ENCODE data around the gene PTS. TPM values are rescaled to one million over a fixed set of nuclear protein-coding genes. Genes with fewer than 3 reads are reported as not detected.

The PTS gene
- total RNA-seq, 4 donors from 2014 or later, result 27.2 to 48.0 (median 39.3) TPM

DNA sequence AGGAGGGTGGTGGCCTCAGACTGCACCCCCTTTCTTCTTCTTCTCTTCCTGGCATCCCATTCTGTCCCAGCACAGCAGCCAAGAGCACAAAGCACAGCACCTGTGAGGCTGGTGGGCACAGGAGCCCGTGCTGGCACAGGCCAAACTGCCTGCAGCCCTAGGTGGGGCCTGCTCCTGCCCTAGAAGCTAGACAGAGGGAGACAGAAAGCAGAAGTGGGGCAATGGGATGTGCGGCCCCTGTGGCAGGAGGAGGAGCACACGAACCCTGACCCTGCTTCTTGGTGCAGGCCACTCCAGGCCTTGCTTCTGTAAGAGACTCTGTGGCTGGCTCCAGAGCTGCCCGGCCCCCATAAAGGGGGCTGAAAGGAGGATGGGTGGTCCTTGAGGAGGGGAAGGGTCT, 3.9 kb upstream of the PTS start:
- Histone ChIP-seq H3K4me1 (peaks cover 5 to 16% of the 10 kb centered on the region in 2 donors), H3K9me3 (no peaks in the 10 kb centered on the region), H3K36me3 (no peaks in the 10 kb centered on the region), H3K27ac (peak overlapping the region in 1 of 3 donors; percentile 19), H3K27me3 (no peaks in the 10 kb centered on the region), H3K4me3 (replicated peaks in 1 of 3) (no peak overlapping the region)
- TF ChIP-seq POLR2A (IDR thresholded peaks at IDR 0.05), result no peak
- TF ChIP-seq, protein P1, sequence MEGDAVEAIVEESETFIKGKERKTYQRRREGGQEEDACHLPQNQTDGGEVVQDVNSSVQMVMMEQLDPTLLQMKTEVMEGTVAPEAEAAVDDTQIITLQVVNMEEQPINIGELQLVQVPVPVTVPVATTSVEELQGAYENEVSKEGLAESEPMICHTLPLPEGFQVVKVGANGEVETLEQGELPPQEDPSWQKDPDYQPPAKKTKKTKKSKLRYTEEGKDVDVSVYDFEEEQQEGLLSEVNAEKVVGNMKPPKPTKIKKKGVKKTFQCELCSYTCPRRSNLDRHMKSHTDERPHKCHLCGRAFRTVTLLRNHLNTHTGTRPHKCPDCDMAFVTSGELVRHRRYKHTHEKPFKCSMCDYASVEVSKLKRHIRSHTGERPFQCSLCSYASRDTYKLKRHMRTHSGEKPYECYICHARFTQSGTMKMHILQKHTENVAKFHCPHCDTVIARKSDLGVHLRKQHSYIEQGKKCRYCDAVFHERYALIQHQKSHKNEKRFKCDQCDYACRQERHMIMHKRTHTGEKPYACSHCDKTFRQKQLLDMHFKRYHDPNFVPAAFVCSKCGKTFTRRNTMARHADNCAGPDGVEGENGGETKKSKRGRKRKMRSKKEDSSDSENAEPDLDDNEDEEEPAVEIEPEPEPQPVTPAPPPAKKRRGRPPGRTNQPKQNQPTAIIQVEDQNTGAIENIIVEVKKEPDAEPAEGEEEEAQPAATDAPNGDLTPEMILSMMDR (IDR thresholded peaks at IDR 0.05), result no peak
- 76 to 78% methylated on average over 4 of the region's 4 CpGs for WGBS, 2 donors
- DNase-seq, result no peak
- intact Hi-C loops (cut with DNase I), result no loop called here

DNA sequence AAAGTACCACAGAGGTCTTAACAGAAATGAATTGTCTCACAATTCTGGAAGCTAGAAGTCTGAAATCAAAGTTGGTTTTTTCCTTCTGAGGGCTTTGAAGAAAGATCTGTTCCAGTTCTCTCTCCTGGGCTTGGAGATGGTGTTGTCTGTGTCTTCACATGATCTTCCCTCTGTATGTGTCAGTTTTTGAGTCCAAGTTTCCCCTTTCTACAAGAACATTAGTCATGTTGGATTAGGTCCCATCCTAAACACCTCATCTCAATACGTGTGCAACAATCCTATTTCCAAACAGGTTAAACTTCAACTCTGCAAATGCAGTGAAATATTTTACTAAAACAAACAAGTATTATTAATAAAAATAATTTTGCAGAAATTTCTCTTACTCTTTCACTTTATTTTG, 3.1 kb upstream of the PTS start:
- intact Hi-C loops (cut with DNase I), result no loop called here
- peaks cover 8 to 22% of the 10 kb centered on the region in 2 donors for H3K4me1 ChIP-seq
- TF ChIP-seq POLR2A (IDR thresholded peaks at IDR 0.05), result no peak
- TF ChIP-seq, protein P1 (IDR thresholded peaks at IDR 0.05), result no peak
- H3K9me3 ChIP-seq, result no peaks in the 10 kb centered on the region
- no peak overlapping the region for H3K4me3 ChIP-seq (replicated peaks in 1 of 3)
- no peak overlapping the region for H3K27ac ChIP-seq
- H3K36me3 ChIP-seq, result no peaks in the 10 kb centered on the region
- WGBS, 2 donors, result 62 to 69% methylated on average over 1 of the region's 1 CpG
- DNase-seq, result no peak
- no peaks in the 10 kb centered on the region for H3K27me3 ChIP-seq

DNA sequence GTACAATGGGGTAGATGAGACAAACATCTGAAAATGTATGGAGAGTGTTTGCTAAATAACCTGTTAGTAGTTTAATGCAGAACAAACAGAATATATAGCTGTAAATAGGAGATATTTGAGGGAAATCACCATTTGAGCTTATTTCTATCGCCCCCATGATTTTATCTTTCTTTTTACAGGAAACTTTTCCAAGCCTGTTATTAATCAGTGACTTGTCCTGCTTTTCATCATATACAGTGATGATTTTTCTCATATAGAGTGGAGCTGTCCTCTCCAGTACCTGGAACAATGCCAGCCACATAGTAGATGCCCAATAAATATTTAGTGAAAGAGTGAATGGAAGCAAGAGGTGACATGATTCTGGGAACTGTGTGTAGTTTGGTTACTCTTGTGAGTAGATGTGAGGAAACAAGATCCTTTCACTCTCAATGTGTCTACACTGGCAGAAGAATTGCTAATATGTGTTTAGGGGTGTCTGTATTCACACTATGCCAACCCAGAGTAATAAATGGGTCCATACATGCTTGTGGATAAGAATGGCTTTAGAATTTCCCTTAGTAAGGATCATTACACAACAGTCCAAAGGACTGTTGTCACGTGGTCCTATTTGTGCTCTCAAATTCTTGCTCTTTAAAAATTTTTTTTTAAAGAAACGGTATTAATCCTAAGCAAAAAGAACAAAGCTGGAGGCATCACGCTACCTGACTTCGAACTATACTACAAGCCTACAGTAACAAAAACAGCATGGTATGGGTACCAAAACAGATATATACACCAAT, 2.3 kb upstream of the PTS start:
- Histone ChIP-seq H3K9me3 (no peaks in the 10 kb centered on the region), H3K4me3 (replicated peaks in 1 of 3) (no peak overlapping the region), H3K36me3 (no peaks in the 10 kb centered on the region), H3K4me1 (peaks cover 8 to 22% of the 10 kb centered on the region in 2 donors), H3K27me3 (no peaks in the 10 kb centered on the region), H3K27ac (no peak overlapping the region)
- intact Hi-C loops (cut with DNase I), result no loop called here
- 89 to 90% methylated on average over 5 of the region's 5 CpGs for WGBS, 2 donors
- TF ChIP-seq, protein P1 (IDR thresholded peaks at IDR 0.05), result no peak
- TF ChIP-seq POLR2A (IDR thresholded peaks at IDR 0.05), result no peak
- no peak for DNase-seq

DNA sequence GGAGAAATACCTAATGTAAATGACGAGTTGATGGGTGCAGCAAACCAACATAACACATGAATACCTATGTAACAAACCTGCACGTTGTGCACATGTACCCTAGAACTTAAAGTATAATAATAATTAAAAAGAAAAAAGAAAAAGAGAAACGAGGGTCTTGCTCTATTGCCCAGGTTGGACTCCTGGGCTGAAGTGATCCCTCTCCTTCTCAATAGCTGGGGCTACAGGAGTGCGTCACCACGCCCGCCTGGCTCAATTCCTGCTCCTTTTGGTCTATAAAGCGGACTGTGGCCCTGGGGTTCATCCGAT, 521 bp upstream of the PTS start:
- no peak for DNase-seq
- peaks cover 0 to 7% of the 10 kb centered on the region in 2 donors for H3K36me3 ChIP-seq
- H3K4me3 ChIP-seq (replicated peaks in 1 of 3), result peak overlapping the region; percentile 50 to 98 (median 88)
- TF ChIP-seq, protein P1 (IDR thresholded peaks at IDR 0.05), result no peak
- no peak for TF ChIP-seq POLR2A (IDR thresholded peaks at IDR 0.05)
- H3K27ac ChIP-seq, result peak overlapping the region; percentile 90 to 99 (median 99)
- intact Hi-C loops (cut with DNase I), result no loop called here
- 27 to 31% methylated on average over 8 of the region's 8 CpGs for WGBS, 2 donors
- no peaks in the 10 kb centered on the region for H3K9me3 ChIP-seq
- H3K4me1 ChIP-seq, result peaks cover 8 to 22% of the 10 kb centered on the region in 2 donors
- no peaks in the 10 kb centered on the region for H3K27me3 ChIP-seq

DNA sequence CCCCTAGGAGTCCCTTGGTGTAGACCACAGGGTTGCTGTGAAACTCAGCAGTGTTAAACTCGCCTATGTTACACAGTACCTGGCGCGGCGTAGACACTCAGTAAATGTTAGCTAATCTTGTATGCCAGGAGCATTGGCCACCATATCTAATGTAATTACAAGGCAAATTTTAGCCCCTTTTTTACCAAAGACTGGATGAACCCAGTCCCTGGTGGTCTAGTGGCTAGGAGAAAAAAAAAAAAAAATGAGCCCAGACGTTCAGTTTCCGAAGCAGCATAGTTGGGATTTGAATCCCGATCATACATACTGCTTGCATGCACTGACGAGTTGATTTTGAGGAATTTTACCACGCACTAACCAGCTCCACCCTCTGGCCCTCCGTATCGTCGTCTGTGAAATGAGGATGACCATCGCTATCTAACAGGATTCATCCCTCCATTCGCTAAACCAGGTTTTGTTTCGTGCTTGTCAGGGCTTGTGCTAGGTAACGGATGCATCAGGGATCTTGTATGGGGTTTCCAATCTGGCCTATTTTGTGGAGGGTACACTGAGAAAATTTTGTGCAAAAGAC, 688 bp downstream of the PTS start:
- WGBS, 2 donors, result 6 to 10% methylated on average over 16 of the region's 16 CpGs
- Histone ChIP-seq H3K27me3 (no peaks in the 10 kb centered on the region), H3K4me3 (replicated peaks in 1 of 3) (peak overlapping the region; percentile 50 to 98 (median 88)), H3K9me3 (no peaks in the 10 kb centered on the region), H3K36me3 (peaks cover 0 to 13% of the 10 kb centered on the region in 2 donors), H3K4me1 (peaks cover 8 to 12% of the 10 kb centered on the region in 2 donors), H3K27ac (peak overlapping the region; percentile 90 to 99 (median 99))
- intact Hi-C loops (cut with DNase I), result no loop called here
- TF ChIP-seq POLR2A (IDR thresholded peaks at IDR 0.05), result no peak
- TF ChIP-seq, protein P1 (IDR thresholded peaks at IDR 0.05), result peak in 1 of 6 experiments; percentile 12
- DNase-seq, result peak in 1 of 2 donors; percentile 10

All from thyroid gland (tissue), 4 donors.